8988T (cell line): ENCODE results near the gene LARGE1.

Source experiments
- DNase-seq: peaks from one replicate; pipeline ENCODE4 v3.0.0; 2011

The LARGE1 gene

GRCh38 chr22:33513388-33514338, 406.6 kb downstream of the LARGE1 start:
- no peak for DNase-seq

- no peak for DNase-seq
Measured at GRCh38 chr22:33512908-33513307, 407.4 kb downstream of the LARGE1 start.

GRCh38 chr22:33510429-33510904, 409.8 kb downstream of the LARGE1 start:
- no peak for DNase-seq

GRCh38 chr22:33504941-33505625, 415.2 kb downstream of the LARGE1 start:
- no peak for DNase-seq

GRCh38 chr22:33496112-33496511, 424.2 kb downstream of the LARGE1 start:
- DNase-seq, result no peak

GRCh38 chr22:33493476-33494205, 426.6 kb downstream of the LARGE1 start:
- no peak for DNase-seq

- no peak for DNase-seq
Measured at GRCh38 chr22:33492210-33492651, 428.0 kb downstream of the LARGE1 start.

- no peak for DNase-seq
Measured at GRCh38 chr22:33487041-33487716, 433.1 kb downstream of the LARGE1 start.

- no peak for DNase-seq
Measured at GRCh38 chr22:33481550-33481949, 438.7 kb downstream of the LARGE1 start.

- no peak for DNase-seq
Measured at GRCh38 chr22:33477120-33478111, 442.9 kb downstream of the LARGE1 start.

GRCh38 chr22:33476716-33477115, 443.6 kb downstream of the LARGE1 start:
- no peak for DNase-seq

- no peak for DNase-seq
Measured at GRCh38 chr22:33476206-33476605, 444.1 kb downstream of the LARGE1 start.

- no peak for DNase-seq
Measured at GRCh38 chr22:33474587-33474986, 445.7 kb downstream of the LARGE1 start.

- DNase-seq, result no peak
Measured at GRCh38 chr22:33472462-33473344, 447.6 kb downstream of the LARGE1 start.

- no peak for DNase-seq
Measured at GRCh38 chr22:33470456-33470855, 449.8 kb downstream of the LARGE1 start.

- no peak for DNase-seq
Measured at GRCh38 chr22:33467620-33468095, 452.6 kb downstream of the LARGE1 start.

GRCh38 chr22:33467080-33467479, 453.2 kb downstream of the LARGE1 start:
- DNase-seq, result no peak

- DNase-seq, result no peak
Measured at GRCh38 chr22:33465554-33465953, 454.7 kb downstream of the LARGE1 start.

- DNase-seq, result no peak
Measured at GRCh38 chr22:33464698-33465097, 455.6 kb downstream of the LARGE1 start.
